ENCODE measurements around the gene GNAZ. TPM values are rescaled to one million over a fixed set of nuclear protein-coding genes. Genes with fewer than 3 reads are reported as not detected.

GNAZ gene
- total and polyA plus RNA-seq, 2 of the 8 experiments (the other 6 are each of a cell fraction or from before 2014, with no cell fraction given) = 6.6 to 9.6 TPM

- Histone ChIP-seq H2BK12ac (ENCODE audit: low read depth, low read length) (no peak overlapping the region), H2BK20ac (ENCODE audit: low read length) (no peak overlapping the region), H3K18ac (ENCODE audit: extremely low read depth, low read length) (no peak overlapping the region; the same call in 1 of the 2 replicates), H3K56ac (replicated peaks; ENCODE audit: insufficient read length, low read depth, low read length) (no peak overlapping the region), H3K4ac (replicated peaks; ENCODE audit: insufficient read length, low read depth, low read length) (no peak overlapping the region), H2AK5ac (ENCODE audit: low read depth, low read length) (no peak overlapping the region), H3K27ac (ENCODE audit: low read depth, low read length) (no peak overlapping the region), H4K20me1 (replicated peaks in 1 of 2; ENCODE audit: control insufficient read depth in 1 of 2, insufficient read depth in 2 of 2, low read length in 2 of 2) (no peaks in the 10 kb centered on the region), H2BK15ac (ENCODE audit: low read length) (no peak overlapping the region), H3K4me1 (replicated peaks in 1 of 4; ENCODE audit: control insufficient read depth in 3 of 4, insufficient read depth in 4 of 4, low read length in 3 of 4) (no peaks in the 10 kb centered on the region), H2BK5ac (ENCODE audit: low read depth, low read length) (no peak overlapping the region), H3K23me2 (ENCODE audit: low read depth, low read length) (no peaks in the 10 kb centered on the region), H2AFZ (ENCODE audit: low read length) (no peak overlapping the region), H4K8ac (ENCODE audit: extremely low read depth, insufficient read depth, low read length) (no peak overlapping the region), H3K36me3 (ENCODE audit: control insufficient read depth in 2 of 4, insufficient read depth in 4 of 4, low read length in 3 of 4) (no peaks in the 10 kb centered on the region), H3K14ac (ENCODE audit: insufficient read length) (no peak overlapping the region), H3K4me2 (ENCODE audit: insufficient read depth in 1 of 2, low read depth in 2 of 2, low read length in 2 of 2) (no peak overlapping the region), H4K5ac (ENCODE audit: insufficient read length, low read depth, low read length) (no peak overlapping the region), H3K9ac (replicated peaks in 1 of 4; ENCODE audit: extremely low read depth in 1 of 4, low read depth in 3 of 4, low read length in 3 of 4) (no peak overlapping the region), H3K9me3 (ENCODE audit: insufficient read depth in 2 of 2, low read depth in 1 of 2, low read length in 1 of 2) (no peaks in the 10 kb centered on the region), H3K4me3 (ENCODE audit: extremely low read depth in 1 of 4, insufficient read depth in 2 of 4, low read depth in 3 of 4, low read length in 4 of 4) (no peak overlapping the region), H3K23ac (ENCODE audit: insufficient read length) (no peak overlapping the region), H4K91ac (replicated peaks; ENCODE audit: insufficient read length, low read length) (no peak overlapping the region), H3K79me2 (ENCODE audit: control insufficient read depth in 1 of 2, insufficient read depth in 2 of 2, low read length in 2 of 2) (no peaks in the 10 kb centered on the region), H2BK120ac (replicated peaks; ENCODE audit: low read depth, low read length) (no peak overlapping the region), H3K27me3 (replicated peaks in 1 of 4; ENCODE audit: control insufficient read depth in 3 of 4, extremely low read depth in 1 of 4, insufficient read depth in 3 of 4, low read length in 3 of 4) (peaks cover 0 to 7% (median 4%) of the 10 kb centered on the region in 4 experiments; a peak in 4 of 7 replicates), H3K79me1 (ENCODE audit: low read depth, low read length) (no peaks in the 10 kb centered on the region)
- WGBS, 2 experiments (ENCODE audit: extremely low coverage in 1 of 2, insufficient coverage in 1 of 2, insufficient read length in 1 of 2, insufficient replicate concordance in 2 of 2, low coverage in 1 of 2, low lambda C conversion rate in 2 of 2, missing lambda C conversion rate in 1 of 2) = 92% methylated on average over 5 of the region's 5 CpGs; no CpG with 5 or more reads in 1 of the 2 experiments
- DNase-seq (ENCODE audit: low read depth in 1 of 2, low spot score in 2 of 2) = peak in 1 of 2 experiments; percentile 36
- ChIA-PET POLR2A (ENCODE audit: partially characterized antibody) (no interaction called here), CTCF (ENCODE audit: partially characterized antibody) (no interaction called here)
- no peak for FAIRE-seq
- TF ChIP-seq CBX5 (IDR thresholded peaks at IDR 0.05; ENCODE audit: low read depth, low read length) (no peak), CTCF (IDR thresholded peaks at IDR 0.05; ENCODE audit: control extremely low read depth in 1 of 3, insufficient read depth in 1 of 3, low read depth in 1 of 3, low read length in 3 of 3) (no peak), GTF2F1 (IDR thresholded peaks at IDR 0.05; ENCODE audit: borderline replicate concordance, low read depth, low read length) (no peak), USF2 (IDR thresholded peaks at IDR 0.05; ENCODE audit: low read length) (no peak), MAFK (IDR thresholded peaks at IDR 0.05; ENCODE audit: low read depth, low read length) (no peak), CREB1 (IDR thresholded peaks at IDR 0.05) (no peak), RBBP5 (IDR thresholded peaks at IDR 0.05; ENCODE audit: borderline replicate concordance, low read depth, low read length) (no peak), EP300 (IDR thresholded peaks at IDR 0.05; ENCODE audit: borderline replicate concordance in 1 of 2, low read depth in 2 of 2, low read length in 2 of 2) (no peak), CBX8 (IDR thresholded peaks at IDR 0.05; ENCODE audit: borderline replicate concordance, low read depth, low read length) (no peak)
Measured at GRCh38 chr22:23054531-23055257, 15.6 kb upstream of the GNAZ start.
